DND-41 (cell line): Measurements from ENCODE around the gene TELO2.

Experiments used
- ATAC-seq: fragments of 200-7000 bp; cut with Tn5 transposase; 3 replicates; pipeline ENCODE4 v1.9.1; 2021; ENCODE audit warnings: low read depth; ENCODE audit not compliant: insufficient read depth
- DNase-seq: peaks from one replicate; pipeline ENCODE4 v3.0.0-alpha.2; 2020
- H2AFZ ChIP-seq: 2 replicates; pipeline ENCODE4 v1.6.0; 2012; ENCODE audit warnings: low read depth, low read length
- H3K27ac ChIP-seq: 2 replicates; pipeline ENCODE4 v1.5.1; 2012; ENCODE audit warnings: low read length, inconsistent platforms
- H3K27me3 ChIP-seq: fragments of 200-600 bp; sonication (generic); 2 replicates; pipeline ENCODE4 v1.6.0; 2012; ENCODE audit warnings: low read length, mild to moderate bottlenecking, inconsistent platforms; ENCODE audit not compliant: insufficient read depth, poor library complexity
- H3K36me3 ChIP-seq: 2 replicates; pipeline ENCODE4 v1.5.1; 2012; ENCODE audit warnings: low read length, inconsistent platforms; ENCODE audit not compliant: insufficient read depth
- H3K4me1 ChIP-seq: 2 replicates; pipeline ENCODE4 v1.5.1; 2012; ENCODE audit warnings: mild to moderate bottlenecking, low read length; ENCODE audit not compliant: insufficient read depth
- H3K4me2 ChIP-seq: 2 replicates; pipeline ENCODE4 v1.6.0; 2012; ENCODE audit warnings: mild to moderate bottlenecking, moderate library complexity, low read length, inconsistent platforms; ENCODE audit not compliant: insufficient read depth
- H3K4me3 ChIP-seq, 2 experiments: fragments of 200-600 bp in 1 of 2; shearing (Covaris generic) in 1 of 2; 2 replicates each; pipeline ENCODE4 v1.5.1; 2012 to 2016; ENCODE audit warnings: inconsistent platforms in 2 of 2, low read length in 2 of 2, mild to moderate bottlenecking in 2 of 2, low read depth in 1 of 2, moderate library complexity in 1 of 2
- H3K79me2 ChIP-seq: 2 replicates; pipeline ENCODE4 v1.6.0; 2012; ENCODE audit warnings: low read length, inconsistent platforms; ENCODE audit not compliant: insufficient read depth
- H3K9ac ChIP-seq: 2 replicates; pipeline ENCODE4 v1.6.0; 2012; ENCODE audit warnings: low read depth, mild to moderate bottlenecking, inconsistent platforms, low read length, moderate library complexity
- H3K9me3 ChIP-seq: 2 replicates; pipeline ENCODE4 v1.5.1; 2012; ENCODE audit warnings: low read length, moderate library complexity, mild to moderate bottlenecking, inconsistent platforms; ENCODE audit not compliant: insufficient read depth, severe bottlenecking
- H4K20me1 ChIP-seq: 2 replicates; pipeline ENCODE4 v1.6.0; 2012; ENCODE audit warnings: low read length; ENCODE audit not compliant: insufficient read depth
- EZH2 ChIP-seq: IDR thresholded peaks from 3 replicates; pipeline ENCODE4 v1.6.1; 2012; ENCODE audit warnings: borderline replicate concordance, low read depth, mild to moderate bottlenecking, moderate library complexity, low read length, inconsistent platforms; ENCODE audit not compliant: severe bottlenecking
- TF ChIP-seq, protein P1 (sequence below): IDR thresholded peaks from 2 replicates; pipeline ENCODE4 v1.5.1; 2012; ENCODE audit warnings: borderline replicate concordance, low read length, moderate library complexity, mild to moderate bottlenecking; ENCODE audit not compliant: poor library complexity, severe bottlenecking; ENCODE audit errors: extremely low read depth

TELO2 gene

DNA sequence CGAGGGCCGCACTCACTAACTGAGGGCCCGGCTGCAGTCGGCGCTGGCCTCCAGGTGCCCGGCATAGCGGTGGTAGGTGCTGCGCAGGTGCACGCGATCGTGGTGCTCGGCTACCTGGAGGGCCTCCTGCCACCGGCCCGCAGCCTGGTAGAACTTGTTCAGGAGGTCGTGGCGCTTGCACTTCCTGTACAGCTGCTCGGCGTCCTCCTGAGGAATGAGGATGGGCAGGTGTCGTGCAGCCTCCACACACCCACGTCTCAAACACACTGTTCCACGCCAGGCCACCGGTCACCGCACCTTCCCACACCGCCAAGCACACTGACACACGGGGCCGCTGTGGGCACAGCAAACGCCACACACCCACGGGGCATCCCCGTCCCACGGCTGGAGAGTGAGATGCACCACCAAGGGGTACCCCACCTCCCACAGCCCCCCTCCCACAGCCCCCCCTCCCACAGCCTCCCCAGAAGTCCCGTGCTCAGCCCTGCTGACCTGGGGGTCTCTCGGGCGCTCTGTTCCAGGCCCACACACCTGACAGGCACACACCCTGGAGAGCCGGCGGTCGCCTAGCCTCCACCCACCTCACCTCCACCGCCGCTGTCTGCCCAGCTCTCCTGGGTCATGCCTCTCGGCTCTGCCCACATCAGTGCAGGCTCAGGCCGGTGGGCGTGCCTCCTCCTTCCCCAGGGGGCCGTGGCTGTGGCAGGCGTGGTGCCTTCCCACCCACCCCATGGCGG lies 32.9 kb downstream of the TELO2 start:
- H3K27ac ChIP-seq = no peak overlapping the region
- no peaks in the 10 kb centered on the region for H3K36me3 ChIP-seq
- H3K4me2 ChIP-seq = no peak overlapping the region
- no peaks in the 10 kb centered on the region for H3K79me2 ChIP-seq
- H3K9me3 ChIP-seq = no peaks in the 10 kb centered on the region
- no peak overlapping the region for H2AFZ ChIP-seq
- DNase-seq = no peak
- no peaks in the 10 kb centered on the region for H3K4me1 ChIP-seq
- H4K20me1 ChIP-seq = no peaks in the 10 kb centered on the region
- no peak for TF ChIP-seq EZH2
- no peaks in the 10 kb centered on the region for H3K27me3 ChIP-seq
- ATAC-seq = no peak
- H3K9ac ChIP-seq = no peak overlapping the region
- H3K4me3 ChIP-seq = no peak overlapping the region

DNA sequence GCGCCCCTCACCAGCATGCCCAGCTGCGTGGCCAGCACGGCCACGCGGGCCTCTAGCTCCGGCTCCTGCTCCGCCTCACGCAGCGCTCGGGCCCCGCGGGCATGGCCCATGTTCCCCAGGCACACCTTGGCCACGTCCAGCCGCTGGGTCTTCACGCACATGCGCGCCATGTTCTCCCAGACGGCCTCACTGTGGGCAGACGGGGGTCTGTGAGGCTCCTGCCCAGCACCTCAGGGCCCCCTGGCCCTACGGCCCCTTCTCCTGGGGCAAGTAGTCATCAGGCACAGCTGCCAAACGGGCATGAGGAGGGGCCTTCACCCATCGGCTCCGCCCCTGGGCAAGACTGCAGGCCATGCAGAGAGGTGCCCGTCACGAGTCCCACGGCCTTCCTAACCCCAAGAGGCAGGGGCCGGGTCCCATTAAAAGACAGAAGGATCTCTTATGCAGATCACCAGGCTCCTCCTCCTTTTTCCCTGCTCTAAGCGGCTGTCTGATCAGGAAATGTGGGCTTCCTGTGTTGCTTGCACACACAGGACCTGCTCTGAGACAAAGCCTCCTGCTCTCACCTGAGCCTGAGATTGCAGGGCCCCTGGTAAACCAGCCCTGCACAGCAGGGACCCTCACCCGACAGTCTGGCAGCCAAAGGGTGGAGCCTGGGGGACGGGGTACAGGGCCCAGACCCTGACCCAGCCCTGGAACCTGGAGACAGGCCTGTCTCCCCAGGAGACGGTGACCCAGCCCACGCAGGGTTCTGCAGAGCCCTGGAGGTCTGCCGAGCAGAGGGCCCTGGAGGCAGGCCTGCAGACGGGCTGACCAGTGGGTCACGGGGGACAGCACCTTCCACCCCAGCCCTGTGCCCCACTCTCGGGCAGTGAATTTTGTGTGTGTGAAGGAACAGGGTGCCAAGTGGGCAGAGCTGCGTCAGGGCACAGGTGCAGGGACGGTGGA lies 33.7 kb downstream of the TELO2 start:
- TF ChIP-seq EZH2 = no peak
- TF ChIP-seq, protein P1, sequence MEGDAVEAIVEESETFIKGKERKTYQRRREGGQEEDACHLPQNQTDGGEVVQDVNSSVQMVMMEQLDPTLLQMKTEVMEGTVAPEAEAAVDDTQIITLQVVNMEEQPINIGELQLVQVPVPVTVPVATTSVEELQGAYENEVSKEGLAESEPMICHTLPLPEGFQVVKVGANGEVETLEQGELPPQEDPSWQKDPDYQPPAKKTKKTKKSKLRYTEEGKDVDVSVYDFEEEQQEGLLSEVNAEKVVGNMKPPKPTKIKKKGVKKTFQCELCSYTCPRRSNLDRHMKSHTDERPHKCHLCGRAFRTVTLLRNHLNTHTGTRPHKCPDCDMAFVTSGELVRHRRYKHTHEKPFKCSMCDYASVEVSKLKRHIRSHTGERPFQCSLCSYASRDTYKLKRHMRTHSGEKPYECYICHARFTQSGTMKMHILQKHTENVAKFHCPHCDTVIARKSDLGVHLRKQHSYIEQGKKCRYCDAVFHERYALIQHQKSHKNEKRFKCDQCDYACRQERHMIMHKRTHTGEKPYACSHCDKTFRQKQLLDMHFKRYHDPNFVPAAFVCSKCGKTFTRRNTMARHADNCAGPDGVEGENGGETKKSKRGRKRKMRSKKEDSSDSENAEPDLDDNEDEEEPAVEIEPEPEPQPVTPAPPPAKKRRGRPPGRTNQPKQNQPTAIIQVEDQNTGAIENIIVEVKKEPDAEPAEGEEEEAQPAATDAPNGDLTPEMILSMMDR = no peak
- no peaks in the 10 kb centered on the region for H3K79me2 ChIP-seq
- H3K36me3 ChIP-seq = no peaks in the 10 kb centered on the region
- H3K4me2 ChIP-seq = no peak overlapping the region
- no peaks in the 10 kb centered on the region for H3K27me3 ChIP-seq
- H3K4me1 ChIP-seq = no peaks in the 10 kb centered on the region
- no peak overlapping the region for H2AFZ ChIP-seq
- H3K4me3 ChIP-seq = no peak overlapping the region
- H3K27ac ChIP-seq = no peak overlapping the region
- no peak for DNase-seq
- ATAC-seq = no peak
- H3K9me3 ChIP-seq = no peaks in the 10 kb centered on the region
- H4K20me1 ChIP-seq = no peaks in the 10 kb centered on the region
- no peak overlapping the region for H3K9ac ChIP-seq

DNA sequence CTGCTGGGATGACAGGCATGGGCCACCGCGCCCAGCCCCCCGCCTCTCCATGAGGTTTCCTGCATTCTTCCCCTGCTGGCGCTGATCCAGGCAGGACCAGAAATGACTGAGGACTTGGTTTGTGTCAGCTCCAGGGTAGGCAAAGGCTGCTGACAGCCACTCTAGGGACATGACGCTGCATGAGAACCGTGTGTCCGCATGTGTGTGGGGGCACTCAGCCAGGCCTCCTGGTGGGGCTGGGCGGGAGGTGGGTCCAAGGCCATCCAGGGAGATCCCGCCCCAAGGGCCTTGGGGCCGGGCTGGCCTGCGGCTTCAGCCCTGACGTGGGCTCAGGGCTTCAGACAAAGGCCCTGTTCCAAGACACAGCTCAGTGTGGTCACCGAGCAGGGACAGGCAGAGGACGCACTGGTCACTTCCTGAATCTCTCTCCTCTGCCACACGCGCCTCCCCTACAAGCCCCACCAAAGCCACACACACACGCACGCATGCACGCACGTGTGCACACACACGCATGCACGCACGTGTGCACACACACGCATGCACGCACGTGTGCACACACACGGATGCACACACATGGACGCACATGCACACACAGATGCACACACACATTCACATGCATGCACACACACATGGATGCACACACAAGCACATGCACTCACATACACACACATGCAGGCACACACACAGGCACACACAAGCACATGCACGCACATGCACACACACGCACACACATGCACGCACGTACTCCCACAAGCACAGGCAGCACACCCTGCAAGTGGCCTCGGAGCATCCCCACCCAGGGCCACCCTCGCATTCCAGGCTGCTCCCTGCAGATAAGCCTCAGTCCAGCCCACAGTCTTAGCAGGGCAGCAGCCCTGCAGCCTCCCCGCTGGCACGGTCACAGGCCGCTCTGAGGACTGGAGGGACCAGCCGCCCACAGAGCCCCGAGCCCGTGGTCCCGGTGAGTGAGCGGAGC lies 35.0 kb downstream of the TELO2 start:
- no peaks in the 10 kb centered on the region for H3K36me3 ChIP-seq
- H3K4me1 ChIP-seq = no peaks in the 10 kb centered on the region
- no peaks in the 10 kb centered on the region for H3K9me3 ChIP-seq
- no peaks in the 10 kb centered on the region for H3K27me3 ChIP-seq
- no peak for DNase-seq
- no peak overlapping the region for H2AFZ ChIP-seq
- H3K4me2 ChIP-seq = no peak overlapping the region
- no peak overlapping the region for H3K9ac ChIP-seq
- no peaks in the 10 kb centered on the region for H3K79me2 ChIP-seq
- H4K20me1 ChIP-seq = no peaks in the 10 kb centered on the region
- no peak overlapping the region for H3K4me3 ChIP-seq
- H3K27ac ChIP-seq = no peak overlapping the region
- ATAC-seq = no peak
- TF ChIP-seq EZH2 = no peak
- TF ChIP-seq, protein P1 = no peak
